ELR (cell line): ENCODE data around the gene LRRC19.

Experiments used
- DNase-seq: peaks from one replicate; pipeline ENCODE4 v3.0.0-alpha.2; 2015; ENCODE audit warnings: low read depth

The LRRC19 gene

GRCh38 chr9:26955921-26956859, 49.3 kb downstream of the LRRC19 start, which contains the start of gene IFT74:
IFT74 (plus strand) TSS chr9:26956412; CDS start chr9:26961968, 5,556 bp downstream.
- DNase-seq = peak; percentile 100

- DNase-seq = peak; percentile 37
Observed at GRCh38 chr9:26955222-26955903, 50.1 kb downstream of the LRRC19 start.

- DNase-seq = no peak
Observed at GRCh38 chr9:26954050-26954508, 51.4 kb downstream of the LRRC19 start.

DNA sequence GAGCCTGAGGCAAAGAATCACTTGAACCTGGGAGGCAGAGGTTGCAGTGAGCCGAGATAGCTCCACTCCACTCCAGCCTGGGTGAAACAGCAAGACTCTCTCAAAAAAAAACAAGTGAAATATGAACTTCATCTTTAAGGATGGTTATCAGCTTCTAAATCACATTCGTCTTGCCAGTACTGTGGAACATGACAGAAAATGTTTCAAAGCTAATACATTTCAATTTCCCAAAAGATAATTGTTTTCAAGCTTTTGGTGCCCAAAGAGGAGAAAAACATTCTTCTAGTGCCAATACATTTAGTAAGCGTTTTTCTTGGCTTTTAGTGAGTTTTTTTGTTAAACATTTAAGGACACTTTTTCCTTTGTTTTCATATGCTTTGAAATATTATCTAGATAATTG, 53.7 kb downstream of the LRRC19 start:
- DNase-seq = no peak

DNA sequence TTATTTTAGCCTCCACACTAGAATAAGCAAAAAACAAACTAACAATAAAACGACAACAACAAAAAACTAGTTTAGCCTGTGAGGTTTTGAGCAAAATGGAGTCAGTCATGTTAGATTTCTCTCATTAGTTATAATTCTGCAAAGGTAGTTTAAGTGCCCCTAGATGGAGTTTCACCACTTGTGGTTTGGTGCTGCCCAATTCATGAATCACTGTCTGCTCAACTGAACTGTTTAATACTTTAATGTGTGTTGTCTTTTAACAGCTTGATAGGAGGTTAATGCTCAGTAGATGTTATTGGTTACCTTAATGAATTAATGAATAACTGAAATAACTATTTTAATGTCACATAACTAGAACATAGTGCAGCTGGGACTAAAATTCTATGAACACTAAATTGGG, 55.0 kb downstream of the LRRC19 start:
- peak; percentile 36 for DNase-seq

- DNase-seq = peak; percentile 73
Observed at GRCh38 chr9:26949637-26950069, 55.8 kb downstream of the LRRC19 start.

DNA sequence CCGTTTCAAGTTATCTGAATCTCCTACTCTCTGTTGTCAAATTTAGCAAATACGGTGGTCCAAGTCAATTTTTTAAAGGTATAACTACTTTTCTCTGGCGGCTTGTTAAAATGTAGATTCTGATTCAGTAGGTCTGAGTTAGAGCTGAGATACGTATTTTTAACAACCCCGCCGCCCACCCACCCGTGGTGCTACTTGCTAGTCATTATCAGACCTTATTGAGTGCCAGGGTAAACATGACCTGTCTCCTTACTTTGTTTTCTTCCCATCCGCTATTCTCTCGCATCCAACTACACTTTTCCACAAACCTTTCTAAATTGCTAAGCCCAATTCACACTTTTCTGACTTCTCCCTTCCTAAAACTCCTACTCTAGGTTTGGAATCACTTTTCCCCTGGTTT, 57.7 kb downstream of the LRRC19 start:
- peak; percentile 24 for DNase-seq

GRCh38 chr9:26946753-26947727, 58.4 kb downstream of the LRRC19 start, which contains the start of gene PLAA:
PLAA (minus strand) TSS chr9:26947242; CDS start chr9:26947045, 197 bp downstream.
- peak; percentile 97 for DNase-seq

- no peak for DNase-seq
Observed at GRCh38 chr9:26945591-26945990, 59.9 kb downstream of the LRRC19 start.
